WTC11 (cell line): ENCODE measurements around the gene TGM2.

Experiments
- IRF2 ChIP-seq: sonication (generic); formaldehyde crosslinking; IDR thresholded peaks from 2 replicates; pipeline ENCODE4 v1.8.0; 2022; ENCODE audit warnings: low read depth, missing genetic modification reagents, borderline replicate concordance
- KAT7 ChIP-seq: sonication (generic); formaldehyde crosslinking; IDR thresholded peaks from 2 replicates; pipeline ENCODE4 v1.8.1; 2023; ENCODE audit warnings: missing genetic modification reagents, mild to moderate bottlenecking, borderline replicate concordance
- NFYB ChIP-seq: sonication (generic); formaldehyde crosslinking; conservative IDR thresholded peaks from 2 replicates; pipeline ENCODE4 v1.8.0; 2022; ENCODE audit warnings: low read depth, missing genetic modification reagents
- ZNF121 ChIP-seq: sonication (generic); formaldehyde crosslinking; IDR thresholded peaks from 2 replicates; pipeline ENCODE4 v1.8.0; 2023; ENCODE audit warnings: missing genetic modification reagents
- TF ChIP-seq, protein P1 (sequence below): sonication (generic); formaldehyde crosslinking; IDR thresholded peaks from 2 replicates; pipeline ENCODE4 v1.8.0; 2022; ENCODE audit warnings: mild to moderate bottlenecking, missing genetic modification reagents
- TF ChIP-seq, protein P2 (sequence below): fragments of 200-600 bp; IDR thresholded peaks from 2 replicates; pipeline ENCODE4 v1.8.0; 2022; ENCODE audit warnings: antibody characterized with exemption
- TF ChIP-seq, protein P3 (sequence below): sonication (generic); formaldehyde crosslinking; IDR thresholded peaks from 2 replicates; pipeline ENCODE4 v1.8.1; 2023; ENCODE audit warnings: mild to moderate bottlenecking, missing genetic modification reagents
- TF ChIP-seq, protein P4 (sequence below): sonication (generic); formaldehyde crosslinking; IDR thresholded peaks from 2 replicates; pipeline ENCODE4 v1.8.0; 2022; ENCODE audit warnings: mild to moderate bottlenecking, missing genetic modification reagents
- TF ChIP-seq, protein P5 (sequence below): sonication (generic); formaldehyde crosslinking; IDR thresholded peaks from 2 replicates; pipeline ENCODE4 v1.8.1; 2023; ENCODE audit warnings: mild to moderate bottlenecking, missing genetic modification reagents, borderline replicate concordance

DNA sequence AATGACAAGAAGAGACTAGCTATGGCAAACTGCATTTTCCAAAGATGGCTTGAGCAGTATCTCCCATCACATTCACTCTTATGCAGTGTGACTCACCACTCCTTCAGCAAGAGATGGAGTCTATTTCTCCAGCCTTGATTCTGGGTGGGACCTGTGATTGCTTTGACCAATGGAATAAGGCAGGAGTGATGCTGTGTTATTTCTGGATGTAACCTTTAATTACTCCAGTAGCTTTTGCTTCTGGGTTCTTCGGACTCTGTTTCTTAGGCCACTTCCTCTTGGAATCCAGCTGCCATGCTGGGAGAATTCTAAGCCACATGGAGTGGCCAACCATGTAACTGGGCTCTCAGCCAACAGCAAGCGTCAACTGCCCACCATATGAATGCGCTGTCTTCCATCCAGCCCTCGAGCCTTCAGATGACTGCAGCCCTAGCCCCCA is 50.7 kb downstream of the TGM2 start:
- TF ChIP-seq, protein P1, sequence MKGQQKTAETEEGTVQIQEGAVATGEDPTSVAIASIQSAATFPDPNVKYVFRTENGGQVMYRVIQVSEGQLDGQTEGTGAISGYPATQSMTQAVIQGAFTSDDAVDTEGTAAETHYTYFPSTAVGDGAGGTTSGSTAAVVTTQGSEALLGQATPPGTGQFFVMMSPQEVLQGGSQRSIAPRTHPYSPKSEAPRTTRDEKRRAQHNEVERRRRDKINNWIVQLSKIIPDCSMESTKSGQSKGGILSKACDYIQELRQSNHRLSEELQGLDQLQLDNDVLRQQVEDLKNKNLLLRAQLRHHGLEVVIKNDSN (CRISPR knock-in tag): no peak
- TF ChIP-seq, protein P2, sequence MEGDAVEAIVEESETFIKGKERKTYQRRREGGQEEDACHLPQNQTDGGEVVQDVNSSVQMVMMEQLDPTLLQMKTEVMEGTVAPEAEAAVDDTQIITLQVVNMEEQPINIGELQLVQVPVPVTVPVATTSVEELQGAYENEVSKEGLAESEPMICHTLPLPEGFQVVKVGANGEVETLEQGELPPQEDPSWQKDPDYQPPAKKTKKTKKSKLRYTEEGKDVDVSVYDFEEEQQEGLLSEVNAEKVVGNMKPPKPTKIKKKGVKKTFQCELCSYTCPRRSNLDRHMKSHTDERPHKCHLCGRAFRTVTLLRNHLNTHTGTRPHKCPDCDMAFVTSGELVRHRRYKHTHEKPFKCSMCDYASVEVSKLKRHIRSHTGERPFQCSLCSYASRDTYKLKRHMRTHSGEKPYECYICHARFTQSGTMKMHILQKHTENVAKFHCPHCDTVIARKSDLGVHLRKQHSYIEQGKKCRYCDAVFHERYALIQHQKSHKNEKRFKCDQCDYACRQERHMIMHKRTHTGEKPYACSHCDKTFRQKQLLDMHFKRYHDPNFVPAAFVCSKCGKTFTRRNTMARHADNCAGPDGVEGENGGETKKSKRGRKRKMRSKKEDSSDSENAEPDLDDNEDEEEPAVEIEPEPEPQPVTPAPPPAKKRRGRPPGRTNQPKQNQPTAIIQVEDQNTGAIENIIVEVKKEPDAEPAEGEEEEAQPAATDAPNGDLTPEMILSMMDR: no peak
- no peak for TF ChIP-seq ZNF121 (CRISPR knock-in tag)
- TF ChIP-seq, protein P3, sequence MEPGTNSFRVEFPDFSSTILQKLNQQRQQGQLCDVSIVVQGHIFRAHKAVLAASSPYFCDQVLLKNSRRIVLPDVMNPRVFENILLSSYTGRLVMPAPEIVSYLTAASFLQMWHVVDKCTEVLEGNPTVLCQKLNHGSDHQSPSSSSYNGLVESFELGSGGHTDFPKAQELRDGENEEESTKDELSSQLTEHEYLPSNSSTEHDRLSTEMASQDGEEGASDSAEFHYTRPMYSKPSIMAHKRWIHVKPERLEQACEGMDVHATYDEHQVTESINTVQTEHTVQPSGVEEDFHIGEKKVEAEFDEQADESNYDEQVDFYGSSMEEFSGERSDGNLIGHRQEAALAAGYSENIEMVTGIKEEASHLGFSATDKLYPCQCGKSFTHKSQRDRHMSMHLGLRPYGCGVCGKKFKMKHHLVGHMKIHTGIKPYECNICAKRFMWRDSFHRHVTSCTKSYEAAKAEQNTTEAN: no peak
- TF ChIP-seq, protein P4, sequence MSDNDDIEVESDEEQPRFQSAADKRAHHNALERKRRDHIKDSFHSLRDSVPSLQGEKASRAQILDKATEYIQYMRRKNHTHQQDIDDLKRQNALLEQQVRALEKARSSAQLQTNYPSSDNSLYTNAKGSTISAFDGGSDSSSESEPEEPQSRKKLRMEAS (CRISPR knock-in tag): no peak
- no peak for TF ChIP-seq IRF2 (CRISPR knock-in tag)
- no peak for TF ChIP-seq KAT7
- TF ChIP-seq, protein P5, sequence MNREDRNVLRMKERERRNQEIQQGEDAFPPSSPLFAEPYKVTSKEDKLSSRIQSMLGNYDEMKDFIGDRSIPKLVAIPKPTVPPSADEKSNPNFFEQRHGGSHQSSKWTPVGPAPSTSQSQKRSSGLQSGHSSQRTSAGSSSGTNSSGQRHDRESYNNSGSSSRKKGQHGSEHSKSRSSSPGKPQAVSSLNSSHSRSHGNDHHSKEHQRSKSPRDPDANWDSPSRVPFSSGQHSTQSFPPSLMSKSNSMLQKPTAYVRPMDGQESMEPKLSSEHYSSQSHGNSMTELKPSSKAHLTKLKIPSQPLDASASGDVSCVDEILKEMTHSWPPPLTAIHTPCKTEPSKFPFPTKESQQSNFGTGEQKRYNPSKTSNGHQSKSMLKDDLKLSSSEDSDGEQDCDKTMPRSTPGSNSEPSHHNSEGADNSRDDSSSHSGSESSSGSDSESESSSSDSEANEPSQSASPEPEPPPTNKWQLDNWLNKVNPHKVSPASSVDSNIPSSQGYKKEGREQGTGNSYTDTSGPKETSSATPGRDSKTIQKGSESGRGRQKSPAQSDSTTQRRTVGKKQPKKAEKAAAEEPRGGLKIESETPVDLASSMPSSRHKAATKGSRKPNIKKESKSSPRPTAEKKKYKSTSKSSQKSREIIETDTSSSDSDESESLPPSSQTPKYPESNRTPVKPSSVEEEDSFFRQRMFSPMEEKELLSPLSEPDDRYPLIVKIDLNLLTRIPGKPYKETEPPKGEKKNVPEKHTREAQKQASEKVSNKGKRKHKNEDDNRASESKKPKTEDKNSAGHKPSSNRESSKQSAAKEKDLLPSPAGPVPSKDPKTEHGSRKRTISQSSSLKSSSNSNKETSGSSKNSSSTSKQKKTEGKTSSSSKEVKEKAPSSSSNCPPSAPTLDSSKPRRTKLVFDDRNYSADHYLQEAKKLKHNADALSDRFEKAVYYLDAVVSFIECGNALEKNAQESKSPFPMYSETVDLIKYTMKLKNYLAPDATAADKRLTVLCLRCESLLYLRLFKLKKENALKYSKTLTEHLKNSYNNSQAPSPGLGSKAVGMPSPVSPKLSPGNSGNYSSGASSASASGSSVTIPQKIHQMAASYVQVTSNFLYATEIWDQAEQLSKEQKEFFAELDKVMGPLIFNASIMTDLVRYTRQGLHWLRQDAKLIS (CRISPR knock-in tag): no peak
- TF ChIP-seq NFYB (CRISPR knock-in tag): no peak
